Endothelial cell (in vitro differentiated cells): ENCODE measurements around the gene ZFP2. TPM values are rescaled to one million over a fixed set of nuclear protein-coding genes. Genes with fewer than 3 reads are reported as not detected.

Experiments used
- DNase-seq: peaks from one replicate; pipeline ENCODE4 v3.0.0; 2021; ENCODE audit warnings: low spot score
- H3K27ac Mint-ChIP-seq: one replicate; pipeline ENCODE4 v1.8.0; 2021; ENCODE audit warnings: mixed read lengths, inconsistent platforms; ENCODE audit not compliant: unreplicated experiment
- H3K27me3 Mint-ChIP-seq: one replicate; pipeline ENCODE4 v1.8.0; 2021; ENCODE audit warnings: mild to moderate bottlenecking, moderate library complexity, mixed read lengths, inconsistent platforms; ENCODE audit not compliant: unreplicated experiment
- H3K36me3 Mint-ChIP-seq: one replicate; pipeline ENCODE4 v1.8.0; 2021; ENCODE audit warnings: mild to moderate bottlenecking, low read depth, mixed read lengths, inconsistent platforms; ENCODE audit not compliant: unreplicated experiment
- H3K4me1 Mint-ChIP-seq: one replicate; pipeline ENCODE4 v1.8.0; 2021; ENCODE audit warnings: mild to moderate bottlenecking, mixed read lengths, inconsistent platforms; ENCODE audit not compliant: unreplicated experiment
- H3K4me3 Mint-ChIP-seq: one replicate; pipeline ENCODE4 v1.8.0; 2021; ENCODE audit warnings: mild to moderate bottlenecking, mixed read lengths, inconsistent platforms; ENCODE audit not compliant: unreplicated experiment
- H3K9me3 Mint-ChIP-seq: one replicate; pipeline ENCODE4 v1.8.0; 2021; ENCODE audit warnings: mixed read lengths, inconsistent platforms; ENCODE audit not compliant: unreplicated experiment
- long read RNA-seq: library from polyadenylated mRNA; unstranded; transcript quantifications from one replicate; pipeline ENCODE4 v2.0.0, GENCODE V29; 2020; ENCODE audit not compliant: unreplicated experiment
- total RNA-seq: library from RNA; stranded (reverse); fragmentation: NEBNext Ultra II Directional; extraction: Animal tissue kit (Norgen Biotek cat#: 25700); gene quantifications from one replicate; pipeline ENCODE4 v1.2.1, GENCODE V29; 2021; ENCODE audit not compliant: unreplicated experiment
- TF ChIP-seq, protein P1 (sequence below): fragments of 200-600 bp; sonication (generic); IDR thresholded peaks from one replicate; pipeline ENCODE4 v1.5.0; 2021; ENCODE audit warnings: antibody characterized with exemption; ENCODE audit not compliant: unreplicated experiment

ZFP2 gene
- total RNA-seq: 2.8 TPM
- long read RNA-seq, partial matches to known transcripts: 0 of 2 reads
- long read RNA-seq, other reads (novel, unspliced or antisense): 0 of 2 reads

DNA sequence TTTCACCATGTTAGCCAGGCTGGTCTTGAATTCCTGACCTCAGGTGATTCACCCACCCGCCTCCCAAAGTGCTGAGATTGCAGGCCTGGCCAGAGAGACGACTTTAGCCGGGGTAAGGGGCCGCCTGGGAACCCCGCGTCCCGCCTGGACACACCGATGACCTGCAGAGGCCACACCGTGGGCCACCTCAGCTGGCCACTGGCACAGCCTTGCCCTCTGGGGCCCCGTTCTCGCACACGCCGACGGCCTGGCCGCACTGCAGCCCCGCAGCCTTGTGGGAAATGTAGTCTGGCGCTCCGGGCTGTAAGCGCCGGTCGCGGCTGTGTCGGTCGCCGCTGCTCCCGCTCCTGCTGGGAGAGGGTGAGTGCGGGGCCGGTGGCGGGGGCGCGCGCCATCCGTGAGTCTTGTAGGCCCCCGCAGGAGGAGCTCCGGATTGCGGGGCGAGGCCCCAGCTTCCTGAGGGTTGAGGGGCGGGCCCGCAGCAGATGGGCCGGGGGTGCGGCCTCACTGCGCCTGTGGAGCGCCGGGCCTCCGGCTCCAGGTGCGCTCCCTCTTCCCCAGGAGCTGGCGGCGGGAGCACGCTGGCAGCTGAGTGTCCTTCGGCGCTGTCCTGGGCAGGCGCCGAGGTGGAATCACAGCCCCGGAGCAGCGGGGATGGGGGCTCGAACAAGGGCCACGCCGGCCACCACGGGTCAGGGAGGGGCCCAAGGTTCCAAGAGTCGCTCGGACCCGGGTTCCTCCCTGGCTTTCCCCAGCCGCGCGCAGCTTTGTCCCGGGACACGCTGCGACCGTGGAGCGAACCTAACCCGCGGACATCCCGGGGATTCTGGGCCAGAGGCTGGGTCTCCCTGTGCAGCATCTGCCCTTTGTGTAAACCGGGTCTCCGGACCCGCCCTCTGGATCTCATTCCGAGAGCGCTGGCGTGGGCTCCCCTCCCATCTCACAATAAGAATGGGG lies at the start of gene ZFP2:
ZFP2 (plus strand) TSS at position 299 of the 957 bp plus-strand sequence. CDS start 35,401 bp downstream, outside the sequence.
- Mint-ChIP-seq H3K27ac (no peak within 1 kb of the TSS), H3K9me3 (peaks cover 4% of the 10 kb centered on the region), H3K27me3 (no peaks in the 10 kb centered on the region), H3K36me3 (peaks cover 19% of the 10 kb centered on the region), H3K4me3 (peak within 1 kb of the TSS; percentile 93), H3K4me1 (peaks cover 3% of the 10 kb centered on the region)
- TF ChIP-seq, protein P1, sequence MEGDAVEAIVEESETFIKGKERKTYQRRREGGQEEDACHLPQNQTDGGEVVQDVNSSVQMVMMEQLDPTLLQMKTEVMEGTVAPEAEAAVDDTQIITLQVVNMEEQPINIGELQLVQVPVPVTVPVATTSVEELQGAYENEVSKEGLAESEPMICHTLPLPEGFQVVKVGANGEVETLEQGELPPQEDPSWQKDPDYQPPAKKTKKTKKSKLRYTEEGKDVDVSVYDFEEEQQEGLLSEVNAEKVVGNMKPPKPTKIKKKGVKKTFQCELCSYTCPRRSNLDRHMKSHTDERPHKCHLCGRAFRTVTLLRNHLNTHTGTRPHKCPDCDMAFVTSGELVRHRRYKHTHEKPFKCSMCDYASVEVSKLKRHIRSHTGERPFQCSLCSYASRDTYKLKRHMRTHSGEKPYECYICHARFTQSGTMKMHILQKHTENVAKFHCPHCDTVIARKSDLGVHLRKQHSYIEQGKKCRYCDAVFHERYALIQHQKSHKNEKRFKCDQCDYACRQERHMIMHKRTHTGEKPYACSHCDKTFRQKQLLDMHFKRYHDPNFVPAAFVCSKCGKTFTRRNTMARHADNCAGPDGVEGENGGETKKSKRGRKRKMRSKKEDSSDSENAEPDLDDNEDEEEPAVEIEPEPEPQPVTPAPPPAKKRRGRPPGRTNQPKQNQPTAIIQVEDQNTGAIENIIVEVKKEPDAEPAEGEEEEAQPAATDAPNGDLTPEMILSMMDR: no peak
- peak; percentile 70 for DNase-seq

DNA sequence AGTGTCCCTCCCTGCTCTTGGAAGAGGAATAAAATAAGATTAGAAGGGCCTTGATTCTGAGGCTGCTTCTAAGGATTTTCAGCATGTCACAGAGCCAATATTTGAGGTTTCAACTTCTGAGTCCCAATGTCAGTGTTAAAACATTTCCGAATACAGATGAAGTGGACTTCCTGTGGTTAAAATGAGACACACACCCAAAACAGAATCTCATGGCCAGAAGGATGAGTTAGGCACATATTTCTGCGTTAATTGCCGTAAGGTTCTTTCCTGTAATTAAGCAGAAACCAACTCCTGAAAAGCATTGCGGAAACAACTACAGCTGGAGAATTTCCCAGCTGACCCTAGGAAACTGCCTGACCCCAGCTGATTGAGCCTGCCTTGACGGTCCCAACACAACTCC lies 46.4 kb upstream of the ZFP2 start:
- no peak for DNase-seq
- no peak overlapping the region for H3K27ac Mint-ChIP-seq
- H3K9me3 Mint-ChIP-seq: peaks cover 23% of the 10 kb centered on the region
- H3K4me3 Mint-ChIP-seq: no peak overlapping the region
- no peaks in the 10 kb centered on the region for H3K4me1 Mint-ChIP-seq
- TF ChIP-seq, protein P1: no peak
- H3K27me3 Mint-ChIP-seq: peaks cover 3% of the 10 kb centered on the region
- no peaks in the 10 kb centered on the region for H3K36me3 Mint-ChIP-seq

DNA sequence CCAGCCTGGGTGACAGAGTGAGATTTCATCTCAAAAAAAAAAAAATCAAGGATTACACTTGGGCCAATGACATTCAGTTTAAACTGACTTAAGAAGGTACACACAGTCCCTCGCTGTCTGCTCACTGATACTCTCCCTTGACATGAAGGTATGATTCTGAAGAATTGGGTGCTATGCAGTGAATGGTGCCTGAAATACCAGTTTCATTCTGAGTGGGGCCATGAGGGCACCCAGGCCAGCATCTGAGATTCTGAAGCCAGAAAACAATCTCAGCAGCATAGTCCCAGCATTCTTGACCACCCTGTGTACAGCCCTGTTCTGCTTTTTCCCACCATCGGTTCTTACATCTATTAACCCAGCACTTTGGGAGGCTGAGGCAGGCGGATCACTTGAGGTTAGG lies 43.8 kb upstream of the ZFP2 start:
- Mint-ChIP-seq H3K27me3 (peaks cover 3% of the 10 kb centered on the region), H3K27ac (no peak overlapping the region), H3K4me1 (no peaks in the 10 kb centered on the region), H3K36me3 (no peaks in the 10 kb centered on the region), H3K4me3 (no peak overlapping the region), H3K9me3 (peaks cover 21% of the 10 kb centered on the region)
- TF ChIP-seq, protein P1: no peak
- no peak for DNase-seq

DNA sequence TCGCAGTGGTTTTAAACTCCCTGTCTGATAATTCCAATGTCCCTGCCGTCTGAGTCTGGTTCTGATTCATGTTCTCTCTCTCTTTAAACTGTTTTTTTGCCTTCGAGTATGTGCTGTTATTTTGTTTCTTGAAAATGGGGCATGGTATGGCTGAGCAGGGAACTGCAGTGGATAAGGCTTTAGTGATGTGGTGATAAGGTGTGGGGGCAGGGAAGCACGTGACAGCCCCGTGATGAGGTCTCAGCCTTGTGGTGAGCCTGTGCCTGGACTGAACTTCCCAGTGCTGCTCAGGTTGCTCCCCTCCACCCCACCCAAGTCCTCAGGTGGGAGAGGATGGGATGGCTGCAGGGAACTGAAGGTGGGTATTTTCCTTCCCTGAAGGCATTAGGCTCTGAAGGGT lies 41.4 kb upstream of the ZFP2 start:
- H3K9me3 Mint-ChIP-seq: peaks cover 9% of the 10 kb centered on the region
- H3K4me1 Mint-ChIP-seq: no peaks in the 10 kb centered on the region
- H3K27me3 Mint-ChIP-seq: peaks cover 2% of the 10 kb centered on the region
- H3K27ac Mint-ChIP-seq: no peak overlapping the region
- H3K36me3 Mint-ChIP-seq: no peaks in the 10 kb centered on the region
- TF ChIP-seq, protein P1: no peak
- no peak for DNase-seq
- no peak overlapping the region for H3K4me3 Mint-ChIP-seq
